A172 (cell line): ENCODE data around the gene TECTB. TPM values are rescaled to one million over a fixed set of nuclear protein-coding genes. Genes with fewer than 3 reads are reported as not detected.

Experiments used
- DNase-seq: peaks from one replicate; pipeline ENCODE4 v3.0.0-alpha.2; 2015; ENCODE audit warnings: low spot score
- total RNA-seq: library from RNA; depleted of rRNA; stranded (reverse); fragments of >200 nt; shearing (Covaris generic); gene quantifications from 2 replicates; pipeline ENCODE4 v1.2.3, GENCODE V29; 2014

TECTB gene
- total RNA-seq, 1 experiment from 2014 or later, result not detected

- no peak for DNase-seq
Observed at GRCh38 chr10:112274831-112275230, 8.4 kb upstream of the TECTB start.

DNA sequence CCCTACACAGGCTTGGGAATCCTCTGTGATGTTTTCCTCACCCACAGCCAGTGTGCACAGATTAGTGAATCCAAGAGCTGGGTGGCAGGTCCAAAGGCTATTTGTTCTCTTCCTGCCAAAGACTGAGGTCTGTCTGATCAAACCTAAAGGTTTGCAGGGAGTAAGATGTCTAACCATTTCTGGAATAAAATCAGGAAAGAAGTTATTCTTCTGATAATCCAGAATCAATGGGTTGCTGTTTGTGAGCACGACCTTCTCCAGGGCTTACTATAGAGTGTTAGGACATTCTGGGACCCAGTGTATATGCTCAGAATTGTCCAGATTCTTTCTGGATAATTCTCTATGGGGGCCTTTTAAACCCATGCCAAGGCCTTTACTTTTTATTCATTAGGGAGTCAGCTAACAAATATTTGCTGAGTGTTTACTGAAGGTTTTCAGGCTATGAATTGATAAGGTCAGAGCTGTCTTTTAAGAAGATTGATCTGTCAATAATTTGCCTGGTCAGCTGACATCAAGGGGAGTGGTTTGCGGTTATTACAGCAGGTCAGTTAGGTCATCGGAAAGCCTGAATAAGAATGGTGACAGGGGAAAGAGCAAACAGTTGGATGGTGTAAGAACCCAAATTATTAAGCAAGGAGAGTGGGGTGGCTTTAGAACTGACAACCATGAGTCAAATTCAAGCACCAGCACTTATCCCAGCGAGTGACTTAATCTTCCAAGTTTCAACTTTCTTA, 7.5 kb upstream of the TECTB start:
- no peak for DNase-seq

- no peak for DNase-seq
Observed at GRCh38 chr10:112278871-112279270, 4.3 kb upstream of the TECTB start.

GRCh38 chr10:112279433-112279832, 3.8 kb upstream of the TECTB start:
- no peak for DNase-seq

GRCh38 chr10:112280205-112280921, 2.8 kb upstream of the TECTB start:
- DNase-seq, result no peak

- no peak for DNase-seq
Observed at GRCh38 chr10:112282086-112282485, 1.1 kb upstream of the TECTB start.

GRCh38 chr10:112286837-112287818, 3.9 kb downstream of the TECTB start:
- no peak for DNase-seq

DNA sequence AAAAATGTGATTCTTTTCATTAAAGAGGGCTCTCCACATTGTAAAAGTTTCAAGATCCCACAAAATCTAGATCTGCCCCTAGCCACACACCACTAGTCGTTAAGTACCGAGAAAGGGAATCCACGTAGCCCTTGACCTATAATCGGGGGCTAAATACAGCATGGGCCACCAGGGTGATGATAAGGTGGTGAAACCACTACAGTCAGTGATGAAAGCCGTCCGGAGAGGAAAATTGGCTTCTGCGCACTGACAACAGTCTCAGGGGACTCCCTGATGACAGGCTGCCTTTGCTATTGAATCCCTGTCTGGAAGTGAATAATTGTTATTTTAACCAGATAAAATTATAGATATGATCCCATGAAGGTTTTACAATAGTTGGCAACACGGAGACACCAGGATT, 4.6 kb downstream of the TECTB start:
- no peak for DNase-seq

- no peak for DNase-seq
Observed at GRCh38 chr10:112288486-112288885, 5.3 kb downstream of the TECTB start.

- DNase-seq, result no peak
Observed at GRCh38 chr10:112289373-112290053, 6.3 kb downstream of the TECTB start.

- no peak for DNase-seq
Observed at GRCh38 chr10:112290054-112290373, 6.8 kb downstream of the TECTB start.

- no peak for DNase-seq
Observed at GRCh38 chr10:112294169-112294568, 11.0 kb downstream of the TECTB start.

GRCh38 chr10:112295853-112296830, 12.9 kb downstream of the TECTB start:
- DNase-seq, result no peak

GRCh38 chr10:112296908-112297331, 13.7 kb downstream of the TECTB start:
- DNase-seq, result no peak

- DNase-seq, result no peak
Observed at GRCh38 chr10:112298581-112298980, 15.4 kb downstream of the TECTB start.

GRCh38 chr10:112299456-112299855, 16.3 kb downstream of the TECTB start:
- DNase-seq, result no peak

DNA sequence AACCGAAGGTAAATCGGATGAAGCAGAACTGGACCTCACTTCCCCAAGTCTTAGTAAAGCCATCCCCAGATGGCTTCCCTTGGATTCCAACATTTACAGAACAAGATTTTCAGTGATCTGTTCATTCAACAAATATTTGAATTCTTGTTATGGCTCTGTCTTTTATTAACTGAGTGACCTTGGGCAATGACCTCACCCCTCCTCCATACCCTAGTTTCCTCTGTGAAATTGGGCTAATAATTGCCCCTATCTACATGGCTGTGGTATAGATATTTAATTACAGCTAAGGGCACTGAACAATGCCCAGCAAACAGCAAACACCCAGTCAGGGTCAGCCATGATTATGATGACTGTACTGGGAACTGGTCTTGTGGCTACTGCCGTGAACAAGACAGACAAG, 19.1 kb downstream of the TECTB start:
- DNase-seq, result no peak

DNA sequence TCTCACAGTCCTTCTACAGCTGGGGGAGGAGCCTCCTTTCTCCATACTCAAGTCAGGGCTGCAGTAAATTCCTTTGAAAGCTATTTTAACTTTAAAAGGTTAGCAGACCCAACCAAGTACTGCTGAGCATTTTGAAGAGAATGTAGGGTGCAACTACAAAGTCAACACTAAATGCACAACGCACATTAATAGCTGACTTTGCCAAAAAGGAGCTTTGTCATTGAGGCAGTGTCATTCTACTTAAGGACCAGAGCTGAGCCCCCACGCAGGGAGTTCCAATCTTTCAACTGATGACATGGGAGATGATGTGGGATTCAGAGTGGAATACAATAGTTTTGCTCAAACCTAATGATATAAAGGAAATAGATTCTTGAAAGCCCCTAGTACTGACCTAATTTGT, 20.3 kb downstream of the TECTB start:
- no peak for DNase-seq

GRCh38 chr10:112304267-112304859, 21.2 kb downstream of the TECTB start:
- DNase-seq, result no peak
